NCI-H2227 treated with DMSO at 0.1 percent for 48 hours (cell line): Measurements from ENCODE around the gene RBL2.
A peak's percentile ranks its signal among the peaks of the same experiment; 100 is the strongest.
"Not testable (repeated sequence)": the region's sequence is repeated elsewhere in the genome, so short reads cannot be mapped to it uniquely, and the experiment has no call there.

Experiments used
- DNase-seq: peaks from one replicate; lab custom pipeline; 2025; lab: John Stamatoyannopoulos, UW

The RBL2 gene

DNA sequence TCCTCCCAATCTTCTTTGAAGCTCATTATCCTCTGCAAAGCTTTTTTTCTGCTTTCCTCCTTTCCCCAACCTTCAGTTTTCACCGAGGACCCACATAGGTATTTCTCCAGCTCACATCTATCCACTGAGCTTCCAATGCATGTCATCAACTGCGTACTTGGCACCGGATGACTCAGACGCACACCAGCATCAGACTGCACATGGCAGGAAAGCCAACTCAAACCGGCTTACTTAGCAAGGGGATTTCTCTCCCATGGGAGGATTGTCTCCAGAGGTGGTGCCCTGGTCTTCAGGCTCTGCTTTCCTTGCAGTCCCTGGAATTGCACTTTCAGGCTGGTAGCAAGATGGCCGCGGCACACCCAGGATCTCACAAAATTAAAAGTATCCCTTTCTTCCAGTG lies 70.4 kb downstream of the RBL2 start:
- DNase-seq, result no peak

DNA sequence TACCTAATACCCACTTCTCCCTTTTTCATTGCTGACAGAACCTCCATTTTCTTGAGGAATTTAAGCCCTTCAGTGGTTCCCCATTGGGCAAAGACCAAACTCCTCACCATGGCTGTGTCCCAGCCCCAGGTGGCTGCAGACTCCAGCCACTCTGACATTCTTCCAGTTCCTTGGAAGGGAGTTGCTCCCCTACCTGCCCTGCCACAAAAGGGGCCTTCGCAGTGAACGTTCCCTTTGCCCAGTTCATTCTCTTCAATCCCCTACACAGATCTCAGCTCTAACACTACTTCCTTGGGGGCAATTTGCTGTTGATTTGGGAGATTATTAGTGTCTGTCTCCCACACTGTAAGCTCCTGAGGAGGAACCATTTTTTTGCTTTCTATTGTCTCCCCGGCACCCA lies 72.0 kb downstream of the RBL2 start:
- no peak for DNase-seq

GRCh38 chr16:53507464-53508179 lies 73.4 kb downstream of the RBL2 start:
- DNase-seq, result no peak

DNA sequence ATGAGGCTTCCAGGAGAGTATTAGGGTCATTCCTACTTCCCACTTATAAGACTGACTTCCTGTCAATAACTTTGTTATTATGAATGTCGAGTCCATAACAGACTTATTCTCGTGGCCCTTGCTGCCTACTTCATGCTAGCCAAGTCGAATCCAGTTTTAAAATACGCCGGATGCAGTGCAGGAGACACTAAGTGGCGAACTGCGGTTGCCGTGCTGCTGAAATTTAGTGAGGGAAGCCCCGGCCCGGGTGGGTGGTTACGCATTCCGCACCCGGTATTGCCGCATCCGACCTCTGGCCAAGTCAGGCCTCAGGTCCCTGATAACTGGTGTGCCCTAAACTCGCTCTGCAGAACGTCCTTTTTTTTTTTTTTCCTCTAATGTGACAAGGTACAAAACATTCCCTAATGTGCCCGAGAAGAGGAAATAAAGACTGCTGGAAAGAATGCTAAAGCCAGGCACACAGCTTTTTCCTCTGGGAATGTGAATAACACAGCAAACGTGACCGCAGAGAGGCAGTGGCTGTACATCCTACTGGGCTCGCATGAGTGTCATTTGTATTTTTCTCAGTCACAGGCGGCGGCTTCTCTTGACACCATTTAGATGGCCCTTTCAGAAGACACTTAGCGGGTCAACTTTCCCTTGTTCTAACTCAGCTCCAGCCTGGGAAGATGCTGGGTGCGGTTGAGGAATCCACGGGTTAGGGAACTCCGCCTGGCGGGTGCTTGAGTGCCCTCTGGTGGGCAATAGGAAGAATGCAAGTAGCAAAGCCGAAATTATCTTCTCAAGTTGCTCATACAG lies 75.8 kb downstream of the RBL2 start:
- peak; percentile 20 for DNase-seq

- no peak for DNase-seq
These were observed 76.4 kb downstream of the RBL2 start for GRCh38 chr16:53510704-53511070.

GRCh38 chr16:53511084-53511402 lies 76.8 kb downstream of the RBL2 start:
- no peak for DNase-seq

- no peak for DNase-seq
These were observed 77.4 kb downstream of the RBL2 start for GRCh38 chr16:53511403-53512280.

DNA sequence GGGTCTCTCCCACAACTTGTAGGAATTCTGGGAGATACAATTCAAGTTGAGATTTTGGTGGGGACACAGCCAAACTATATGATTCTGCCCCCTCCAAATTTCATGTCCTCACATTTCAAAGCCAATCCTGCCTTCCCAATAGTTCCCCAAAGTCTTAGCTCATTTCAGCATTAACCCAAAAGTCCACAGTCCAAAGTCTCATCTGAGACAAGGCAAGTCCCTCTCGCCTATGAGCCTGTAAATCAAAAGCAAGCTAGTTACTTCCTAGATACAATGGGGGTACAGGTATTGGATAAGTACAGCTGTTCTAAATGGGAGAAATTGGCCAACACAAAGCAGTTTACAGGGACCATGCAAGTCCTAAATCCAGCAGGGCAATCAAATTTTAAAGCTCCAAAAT lies 78.5 kb downstream of the RBL2 start:
- not testable (repeated sequence) for DNase-seq

GRCh38 chr16:53515259-53515658 lies 81.0 kb downstream of the RBL2 start:
- DNase-seq, result no peak

DNA sequence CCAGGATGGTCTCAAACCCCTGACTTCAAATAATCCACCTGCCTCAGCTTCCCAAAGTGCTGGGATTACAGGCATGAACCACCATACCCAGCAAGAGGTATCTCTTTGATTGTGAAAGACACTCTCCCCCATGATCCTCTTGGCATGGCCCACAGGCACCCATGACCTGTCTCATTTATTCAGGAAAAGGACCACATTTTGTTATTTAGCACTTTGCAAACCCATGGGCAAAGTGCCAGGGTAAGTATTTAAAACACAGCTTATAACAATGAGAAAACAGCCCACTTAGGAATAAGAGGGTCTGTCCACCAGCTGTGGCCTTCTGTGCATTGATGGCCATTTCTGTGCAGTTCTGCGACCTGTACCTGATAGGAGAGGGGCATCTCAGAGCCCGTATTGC lies 81.5 kb downstream of the RBL2 start:
- no peak for DNase-seq

GRCh38 chr16:53517851-53518250 lies 83.6 kb downstream of the RBL2 start:
- no peak for DNase-seq

- no peak for DNase-seq
These were observed 84.5 kb downstream of the RBL2 start for GRCh38 chr16:53518550-53519416.

DNA sequence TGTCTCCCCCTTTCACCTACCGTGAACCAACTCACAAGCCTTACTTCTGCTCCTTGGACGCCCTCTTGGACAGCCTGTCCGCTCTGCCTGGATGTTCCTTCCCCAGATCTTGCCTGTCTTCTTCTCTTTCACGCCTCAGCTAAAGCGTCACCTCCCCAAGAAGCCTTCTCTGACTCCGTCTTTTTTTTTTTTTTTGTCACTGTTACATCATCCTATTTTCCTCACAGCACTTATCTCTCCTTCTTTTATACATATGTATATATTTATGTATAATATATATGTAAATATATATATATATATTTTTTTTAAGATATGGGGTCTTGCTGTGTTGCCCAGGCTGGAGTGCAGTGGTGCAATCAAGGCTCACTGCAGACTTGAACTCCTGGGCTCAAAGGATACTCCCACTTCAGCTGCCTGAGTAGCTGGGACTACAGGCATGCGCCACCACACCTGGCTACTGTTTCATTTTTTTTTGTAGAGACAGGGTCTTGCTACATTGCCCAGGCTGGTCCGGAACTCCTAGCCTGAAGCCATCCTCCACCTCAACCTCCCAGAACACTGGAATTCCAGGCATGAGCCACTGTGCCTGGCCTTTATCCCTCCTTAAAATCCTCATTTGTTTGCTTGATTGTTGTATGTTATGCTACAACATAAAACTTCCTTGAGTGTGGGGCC lies 85.3 kb downstream of the RBL2 start:
- no peak for DNase-seq

- DNase-seq, result no peak
These were observed 89.0 kb downstream of the RBL2 start for GRCh38 chr16:53523126-53523804.

GRCh38 chr16:53523971-53524548 lies 89.8 kb downstream of the RBL2 start:
- no peak for DNase-seq

GRCh38 chr16:53528797-53529196 lies 94.5 kb downstream of the RBL2 start:
- DNase-seq, result no peak

DNA sequence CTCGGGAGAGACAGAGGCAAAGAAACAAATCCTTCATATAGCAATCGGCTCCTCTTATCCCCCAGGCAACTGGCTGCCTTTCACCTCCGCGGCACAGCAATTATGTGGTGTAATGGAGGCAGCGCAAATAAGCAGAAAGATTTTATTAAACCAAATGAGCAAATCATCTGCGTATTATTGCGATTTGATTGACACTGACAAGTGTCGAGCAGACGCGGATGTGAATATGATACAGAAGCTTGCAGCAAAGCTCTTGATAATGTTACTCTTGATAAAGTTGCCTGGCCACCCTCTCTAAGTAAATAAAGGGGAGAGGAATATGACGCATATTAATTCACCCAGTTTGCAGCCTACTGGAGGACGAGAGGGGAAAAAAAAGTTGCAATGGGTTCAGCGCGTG lies 95.2 kb downstream of the RBL2 start:
- DNase-seq, result no peak

DNA sequence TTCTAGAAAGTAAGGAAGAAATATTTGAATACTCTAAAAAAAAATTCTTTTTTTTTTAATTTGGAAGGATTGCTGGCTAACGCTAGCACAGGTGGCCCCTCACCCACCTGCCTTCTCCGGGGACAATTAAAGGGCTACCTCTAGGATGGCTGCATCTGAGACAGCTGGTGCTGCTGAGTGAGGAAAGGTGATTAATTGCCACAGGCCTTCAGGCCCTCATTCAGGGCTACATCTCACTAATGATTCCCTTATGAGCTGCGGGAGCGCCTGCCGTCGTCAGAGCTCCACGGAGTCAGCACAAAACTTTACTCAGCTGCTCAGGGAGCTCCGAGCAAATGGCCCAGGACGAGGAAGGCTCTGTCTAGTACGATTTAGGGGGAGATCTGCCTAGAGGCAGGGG lies 95.8 kb downstream of the RBL2 start:
- no peak for DNase-seq

GRCh38 chr16:53530741-53531140 lies 96.5 kb downstream of the RBL2 start:
- no peak for DNase-seq

- DNase-seq, result no peak
These were observed 99.9 kb downstream of the RBL2 start for GRCh38 chr16:53534206-53534605.
